HepG2 (cell line): ENCODE results near the gene USP10. TPM values are rescaled to one million over a fixed set of nuclear protein-coding genes. Genes with fewer than 3 reads are reported as not detected.

Source experiments
- ELF1 ChIP-seq: sonication (generic); formaldehyde crosslinking; IDR thresholded peaks from 2 replicates; pipeline ENCODE4 v1.4.0; 2020; ENCODE audit warnings: missing genetic modification reagents
- FIP1L1 ChIP-seq: fragments of 200-400 bp; formaldehyde crosslinking; IDR thresholded peaks from 2 replicates; pipeline ENCODE4 v1.6.1; 2018; ENCODE audit warnings: low read depth, mild to moderate bottlenecking, low read length, moderate library complexity, borderline replicate concordance; ENCODE audit not compliant: insufficient read depth
- FOSL2 ChIP-seq: sonication (generic); formaldehyde crosslinking; IDR thresholded peaks from 2 replicates; pipeline ENCODE4 v1.4.0; 2020; ENCODE audit warnings: missing genetic modification reagents
- HOXD1 ChIP-seq: sonication (generic); formaldehyde crosslinking; IDR thresholded peaks from 2 replicates; pipeline ENCODE4 v1.5.0; 2020; ENCODE audit warnings: missing genetic modification reagents
- IRF2 ChIP-seq: IDR thresholded peaks from 2 replicates; pipeline ENCODE4 v1.6.1; 2018; ENCODE audit warnings: missing genetic modification reagents, missing compliant biosample characterization
- MXD3 ChIP-seq: IDR thresholded peaks from 2 replicates; pipeline ENCODE4 v1.6.1; 2016; ENCODE audit warnings: mild to moderate bottlenecking, missing biosample characterization, missing genetic modification reagents
- NFIB ChIP-seq: sonication (generic); formaldehyde crosslinking; IDR thresholded peaks from 2 replicates; pipeline ENCODE4 v1.9.0; 2021; ENCODE audit warnings: missing genetic modification reagents, mild to moderate bottlenecking, borderline replicate concordance
- PPARG ChIP-seq: conservative IDR thresholded peaks from 2 replicates; pipeline ENCODE4 v1.6.1; 2016; ENCODE audit warnings: missing biosample characterization, missing genetic modification reagents
- RFX5 ChIP-seq: IDR thresholded peaks from 2 replicates; pipeline ENCODE4 v1.6.1; 2011; ENCODE audit warnings: low read depth, low read length, improper control_type of control experiment
- RNF2 ChIP-seq: fragments of 450-650 bp; conservative IDR thresholded peaks from 2 replicates; pipeline ENCODE4 v1.6.1; 2016; ENCODE audit warnings: low read depth
- SMAD3 ChIP-seq: sonication (generic); formaldehyde crosslinking; IDR thresholded peaks from 2 replicates; pipeline ENCODE4 v1.4.0; 2020; ENCODE audit warnings: missing genetic modification reagents
- TAF1 ChIP-seq: sonication (generic); formaldehyde crosslinking; IDR thresholded peaks from 2 replicates; pipeline ENCODE4 v1.4.0; 2020; ENCODE audit warnings: missing genetic modification reagents
- YEATS4 ChIP-seq: sonication (generic); formaldehyde crosslinking; IDR thresholded peaks from 2 replicates; pipeline ENCODE4 v1.4.0; 2020; ENCODE audit warnings: missing genetic modification reagents, borderline replicate concordance
- ZMYM2 ChIP-seq: sonication (generic); formaldehyde crosslinking; IDR thresholded peaks from 2 replicates; pipeline ENCODE4 v1.8.0; 2022; ENCODE audit warnings: mild to moderate bottlenecking, missing genetic modification reagents
- ZNF687 ChIP-seq: sonication (generic); formaldehyde crosslinking; IDR thresholded peaks from 2 replicates; pipeline ENCODE4 v1.5.1; 2020; ENCODE audit warnings: mild to moderate bottlenecking, missing genetic modification reagents, moderate library complexity
- ZNF747 ChIP-seq: sonication (generic); formaldehyde crosslinking; IDR thresholded peaks from 2 replicates; pipeline ENCODE4 v1.8.1; 2023; ENCODE audit warnings: missing genetic modification reagents, mild to moderate bottlenecking, borderline replicate concordance
- ZUFSP ChIP-seq: sonication (generic); formaldehyde crosslinking; IDR thresholded peaks from 2 replicates; pipeline ENCODE4 v1.9.0; 2021; ENCODE audit warnings: missing genetic modification reagents, mild to moderate bottlenecking, borderline replicate concordance
- polyA plus RNA-seq, 8 experiments: library from polyadenylated mRNA; depleted of rRNA in 3 of 8; stranded (reverse) in 7 of 8; unstranded in 1 of 8; fragments of >200 nt; fragmentation: Illumina TruSeq in 4 of 8; extraction: Trizol in 4 of 8; gene quantifications; 2 replicates each; pipeline versions ENCODE4 v1.2.1 to v1.2.3, GENCODE V29; 2011 to 2016; ENCODE audit warnings: low read depth in 4 of 8, missing spikeins in 1 of 8, mixed read lengths in 1 of 8; ENCODE audit not compliant: insufficient read depth in 1 of 8
- total RNA-seq, 5 experiments: library from RNA; depleted of rRNA; stranded (reverse); fragments of >200 nt; fragmentation: Illumina TruSeq; extraction: Trizol; gene quantifications; 2 replicates each; pipeline ENCODE4 v1.2.3, GENCODE V29; 2016; ENCODE audit warnings: low read depth in 1 of 5
- TF ChIP-seq, protein P1 (sequence below): sonication (generic); formaldehyde crosslinking; IDR thresholded peaks from 2 replicates; pipeline ENCODE4 v1.4.0; 2020; ENCODE audit warnings: mild to moderate bottlenecking, missing genetic modification reagents
- TF ChIP-seq, protein P2 (sequence below): sonication (generic); formaldehyde crosslinking; IDR thresholded peaks from 2 replicates; pipeline ENCODE4 v1.8.0; 2023; ENCODE audit warnings: mild to moderate bottlenecking, missing genetic modification reagents
- TF ChIP-seq, protein P3 (sequence below): sonication (generic); formaldehyde crosslinking; IDR thresholded peaks from 2 replicates; pipeline ENCODE4 v1.8.1; 2023; ENCODE audit warnings: missing genetic modification reagents, mild to moderate bottlenecking, borderline replicate concordance
- TF ChIP-seq, protein P4 (sequence below): sonication (generic); formaldehyde crosslinking; IDR thresholded peaks from 2 replicates; pipeline ENCODE4 v1.4.0; 2020; ENCODE audit warnings: missing genetic modification reagents

USP10 gene
- total and polyA plus RNA-seq, 2 of the 13 experiments (the other 11 are each of a cell fraction or from before 2014, with no cell fraction given), result 79.1 to 122 TPM

- TF ChIP-seq ZUFSP (CRISPR knock-in tag), result no peak
- no peak for TF ChIP-seq PPARG (CRISPR knock-in tag)
- TF ChIP-seq, protein P1, sequence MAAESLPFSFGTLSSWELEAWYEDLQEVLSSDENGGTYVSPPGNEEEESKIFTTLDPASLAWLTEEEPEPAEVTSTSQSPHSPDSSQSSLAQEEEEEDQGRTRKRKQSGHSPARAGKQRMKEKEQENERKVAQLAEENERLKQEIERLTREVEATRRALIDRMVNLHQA (CRISPR knock-in tag), result no peak
- TF ChIP-seq, protein P2, sequence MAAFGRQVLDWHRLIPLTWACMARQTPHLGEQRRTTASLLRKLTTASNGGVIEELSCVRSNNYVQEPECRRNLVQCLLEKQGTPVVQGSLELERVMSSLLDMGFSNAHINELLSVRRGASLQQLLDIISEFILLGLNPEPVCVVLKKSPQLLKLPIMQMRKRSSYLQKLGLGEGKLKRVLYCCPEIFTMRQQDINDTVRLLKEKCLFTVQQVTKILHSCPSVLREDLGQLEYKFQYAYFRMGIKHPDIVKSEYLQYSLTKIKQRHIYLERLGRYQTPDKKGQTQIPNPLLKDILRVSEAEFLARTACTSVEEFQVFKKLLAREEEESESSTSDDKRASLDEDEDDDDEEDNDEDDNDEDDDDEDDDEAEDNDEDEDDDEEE (CRISPR knock-in tag), result no peak
- TF ChIP-seq ZMYM2, result no peak
- no peak for TF ChIP-seq RNF2
- TF ChIP-seq, protein P3, sequence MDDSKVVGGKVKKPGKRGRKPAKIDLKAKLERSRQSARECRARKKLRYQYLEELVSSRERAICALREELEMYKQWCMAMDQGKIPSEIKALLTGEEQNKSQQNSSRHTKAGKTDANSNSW (CRISPR knock-in tag), result no peak
- peak; percentile 33; the same call in 1 of the 2 replicates for TF ChIP-seq FOSL2 (CRISPR knock-in tag)
- peak; percentile 57 for TF ChIP-seq ZNF687 (CRISPR knock-in tag)
- no peak for TF ChIP-seq NFIB
- TF ChIP-seq, protein P4, sequence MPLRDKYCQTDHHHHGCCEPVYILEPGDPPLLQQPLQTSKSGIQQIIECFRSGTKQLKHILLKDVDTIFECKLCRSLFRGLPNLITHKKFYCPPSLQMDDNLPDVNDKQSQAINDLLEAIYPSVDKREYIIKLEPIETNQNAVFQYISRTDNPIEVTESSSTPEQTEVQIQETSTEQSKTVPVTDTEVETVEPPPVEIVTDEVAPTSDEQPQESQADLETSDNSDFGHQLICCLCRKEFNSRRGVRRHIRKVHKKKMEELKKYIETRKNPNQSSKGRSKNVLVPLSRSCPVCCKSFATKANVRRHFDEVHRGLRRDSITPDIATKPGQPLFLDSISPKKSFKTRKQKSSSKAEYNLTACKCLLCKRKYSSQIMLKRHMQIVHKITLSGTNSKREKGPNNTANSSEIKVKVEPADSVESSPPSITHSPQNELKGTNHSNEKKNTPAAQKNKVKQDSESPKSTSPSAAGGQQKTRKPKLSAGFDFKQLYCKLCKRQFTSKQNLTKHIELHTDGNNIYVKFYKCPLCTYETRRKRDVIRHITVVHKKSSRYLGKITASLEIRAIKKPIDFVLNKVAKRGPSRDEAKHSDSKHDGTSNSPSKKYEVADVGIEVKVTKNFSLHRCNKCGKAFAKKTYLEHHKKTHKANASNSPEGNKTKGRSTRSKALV (CRISPR knock-in tag), result no peak
- no peak for TF ChIP-seq TAF1 (CRISPR knock-in tag)
- TF ChIP-seq FIP1L1, result no peak
- TF ChIP-seq HOXD1, result no peak
- TF ChIP-seq RFX5, result no peak
- TF ChIP-seq YEATS4 (CRISPR knock-in tag), result no peak
- TF ChIP-seq IRF2, result no peak
- TF ChIP-seq ELF1 (CRISPR knock-in tag), result peak; percentile 50; the same call in 1 of the 2 replicates
- no peak for TF ChIP-seq ZNF747 (CRISPR knock-in tag)
- TF ChIP-seq SMAD3 (CRISPR knock-in tag), result no peak
- no peak for TF ChIP-seq MXD3
These were observed 106.6 kb downstream of the USP10 start (continued) for GRCh38 chr16:84806256-84806889.
